A673 (cell line): ENCODE results near the gene SGCG. TPM values are rescaled to one million over a fixed set of nuclear protein-coding genes. Genes with fewer than 3 reads are reported as not detected.

Source experiments
- BruUV-seq: library from RNA; stranded (reverse); fragments of 400-500 nt; replicated peaks from 2 replicates; lab custom pipeline; 2021; lab: Mats Ljungman, UMichigan
- CTCF ChIA-PET: fragments of 300-600 bp; sonication (Branson Sonifier 250); formaldehyde crosslinking; loops from one replicate; lab custom pipeline; 2022; ENCODE audit warnings: antibody characterized with exemption; lab: Charles Lee
- POLR2A ChIA-PET: fragments of 300-600 bp; sonication (Branson Sonifier 250); formaldehyde crosslinking; loops from one replicate; lab custom pipeline; 2022; ENCODE audit warnings: antibody characterized with exemption; ENCODE audit not compliant: low non-redundant PET; lab: Charles Lee
- DNase-seq: peaks from one replicate; pipeline ENCODE4 v3.0.0-alpha.2; 2015; ENCODE audit warnings: low spot score
- H3K27ac ChIP-seq: fragments of 200-600 bp; sonication (generic); 2 replicates; pipeline ENCODE4 v1.5.1; 2016; ENCODE audit warnings: mixed run types, low read depth, mild to moderate bottlenecking, mixed read lengths, antibody characterized with exemption, low read length; ENCODE audit not compliant: poor library complexity, severe bottlenecking
- H3K27me3 ChIP-seq: fragments of 200-600 bp; sonication (generic); replicated peaks from 2 replicates; pipeline ENCODE4 v1.6.1; 2017; ENCODE audit warnings: mixed run types, low read depth, mild to moderate bottlenecking, mixed read lengths, antibody characterized with exemption, low read length; ENCODE audit not compliant: insufficient read depth, poor library complexity
- H3K36me3 ChIP-seq: fragments of 200-600 bp; sonication (generic); 2 replicates; pipeline ENCODE4 v1.6.1; 2016; ENCODE audit warnings: mixed run types, mild to moderate bottlenecking, mixed read lengths, antibody characterized with exemption, low read length; ENCODE audit not compliant: insufficient read depth, poor library complexity, severe bottlenecking
- H3K4me1 ChIP-seq: fragments of 200-600 bp; sonication (generic); 2 replicates; pipeline ENCODE4 v1.6.1; 2017; ENCODE audit warnings: mixed run types, mild to moderate bottlenecking, mixed read lengths, antibody characterized with exemption, low read length; ENCODE audit not compliant: insufficient read depth, poor library complexity, severe bottlenecking
- H3K4me3 ChIP-seq: fragments of 200-600 bp; sonication (generic); 2 replicates; pipeline ENCODE4 v1.5.1; 2016; ENCODE audit warnings: low read depth, mixed run types, mild to moderate bottlenecking, mixed read lengths, low read length; ENCODE audit not compliant: poor library complexity, severe bottlenecking
- H3K9me3 ChIP-seq: fragments of 200-600 bp; sonication (generic); 2 replicates; pipeline ENCODE4 v1.6.1; 2016; ENCODE audit warnings: mixed run types, low read depth, mild to moderate bottlenecking, mixed read lengths, antibody characterized with exemption, low read length; ENCODE audit not compliant: poor library complexity, severe bottlenecking
- EZH2 ChIP-seq: fragments of 200-600 bp; sonication (generic); IDR thresholded peaks from 2 replicates; pipeline ENCODE4 v1.6.1; 2017; ENCODE audit warnings: borderline replicate concordance, low read depth, mild to moderate bottlenecking, mixed read lengths, antibody characterized with exemption, low read length; ENCODE audit not compliant: poor library complexity, severe bottlenecking
- intact Hi-C: fragments of 100-400 bp; cut with micrococcal nuclease; formaldehyde crosslinking; loops from one replicate; pipeline ENCODE4 v1.10.0; 2022; ENCODE audit not compliant: unreplicated experiment
- total RNA-seq: library from RNA; stranded (reverse); gene quantifications from 2 replicates; pipeline ENCODE4 v1.2.3, GENCODE V29; 2021
- TF ChIP-seq, protein P1 (sequence below): fragments of 300-800, 200-600 bp; sonication (generic); conservative IDR thresholded peaks from 2 replicates; pipeline ENCODE4 v1.5.1; 2017; ENCODE audit warnings: low read depth, mild to moderate bottlenecking, antibody characterized with exemption, low read length, moderate library complexity, mixed read lengths

Gene SGCG
- total RNA-seq, 1 experiment from 2014 or later: 0.88 TPM

DNA sequence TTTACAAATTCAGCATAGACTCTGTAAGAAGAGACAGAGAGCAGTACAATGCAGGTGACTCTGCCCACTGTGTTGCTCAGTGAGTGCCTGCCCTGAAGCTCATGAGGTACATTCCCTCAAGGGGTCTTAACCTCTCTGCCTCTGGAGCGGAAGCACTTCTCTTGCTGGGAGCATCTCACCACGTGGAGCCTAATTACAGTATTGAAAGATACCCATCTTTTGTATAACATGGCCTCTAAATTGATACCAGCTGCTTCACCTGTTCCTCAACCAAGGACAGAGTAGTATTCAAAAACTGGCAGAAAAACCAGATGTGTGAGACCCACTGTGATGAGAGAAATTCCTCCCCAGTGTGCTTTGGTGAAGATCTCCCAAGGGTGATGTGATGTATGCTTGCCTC is 175.6 kb downstream of the SGCG start:
- ChIA-PET CTCF (no interaction called here), POLR2A (no interaction called here)
- BruUV-seq: no TSS peak
- TF ChIP-seq, protein P1, sequence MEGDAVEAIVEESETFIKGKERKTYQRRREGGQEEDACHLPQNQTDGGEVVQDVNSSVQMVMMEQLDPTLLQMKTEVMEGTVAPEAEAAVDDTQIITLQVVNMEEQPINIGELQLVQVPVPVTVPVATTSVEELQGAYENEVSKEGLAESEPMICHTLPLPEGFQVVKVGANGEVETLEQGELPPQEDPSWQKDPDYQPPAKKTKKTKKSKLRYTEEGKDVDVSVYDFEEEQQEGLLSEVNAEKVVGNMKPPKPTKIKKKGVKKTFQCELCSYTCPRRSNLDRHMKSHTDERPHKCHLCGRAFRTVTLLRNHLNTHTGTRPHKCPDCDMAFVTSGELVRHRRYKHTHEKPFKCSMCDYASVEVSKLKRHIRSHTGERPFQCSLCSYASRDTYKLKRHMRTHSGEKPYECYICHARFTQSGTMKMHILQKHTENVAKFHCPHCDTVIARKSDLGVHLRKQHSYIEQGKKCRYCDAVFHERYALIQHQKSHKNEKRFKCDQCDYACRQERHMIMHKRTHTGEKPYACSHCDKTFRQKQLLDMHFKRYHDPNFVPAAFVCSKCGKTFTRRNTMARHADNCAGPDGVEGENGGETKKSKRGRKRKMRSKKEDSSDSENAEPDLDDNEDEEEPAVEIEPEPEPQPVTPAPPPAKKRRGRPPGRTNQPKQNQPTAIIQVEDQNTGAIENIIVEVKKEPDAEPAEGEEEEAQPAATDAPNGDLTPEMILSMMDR: no peak
- no peak for TF ChIP-seq EZH2
- Histone ChIP-seq H3K9me3 (no peaks in the 10 kb centered on the region), H3K27me3 (no peaks in the 10 kb centered on the region), H3K27ac (no peak overlapping the region), H3K4me1 (no peaks in the 10 kb centered on the region), H3K4me3 (no peak overlapping the region), H3K36me3 (peaks cover 44% of the 10 kb centered on the region)
- intact Hi-C loops: no loop called here
- no peak for DNase-seq

DNA sequence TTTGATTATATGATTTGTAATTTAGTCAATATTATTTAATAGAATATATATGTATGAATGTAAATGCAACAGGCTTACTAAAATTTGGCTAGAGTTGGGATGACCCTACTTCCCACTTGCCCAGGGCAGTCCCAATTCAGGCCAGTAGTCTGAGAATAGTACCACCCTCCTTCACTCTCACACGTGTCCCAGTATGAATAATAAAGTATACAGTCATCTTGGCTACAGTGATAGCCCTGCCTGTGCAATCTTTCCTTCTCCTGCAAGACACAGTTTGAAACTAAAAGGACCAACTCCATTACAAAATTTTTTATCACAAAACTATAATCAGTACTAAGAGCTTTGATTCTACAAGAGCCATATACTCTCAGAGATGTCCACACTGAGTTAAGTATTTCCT is 176.6 kb downstream of the SGCG start:
- DNase-seq: no peak
- CTCF ChIA-PET: no interaction called here
- Histone ChIP-seq H3K9me3 (no peaks in the 10 kb centered on the region), H3K4me1 (no peaks in the 10 kb centered on the region), H3K36me3 (peaks cover 38% of the 10 kb centered on the region), H3K4me3 (no peak overlapping the region), H3K27me3 (no peaks in the 10 kb centered on the region), H3K27ac (no peak overlapping the region)
- intact Hi-C loops: no loop called here
- no TSS peak for BruUV-seq
- no peak for TF ChIP-seq EZH2
- TF ChIP-seq, protein P1: no peak
- POLR2A ChIA-PET: no interaction called here

DNA sequence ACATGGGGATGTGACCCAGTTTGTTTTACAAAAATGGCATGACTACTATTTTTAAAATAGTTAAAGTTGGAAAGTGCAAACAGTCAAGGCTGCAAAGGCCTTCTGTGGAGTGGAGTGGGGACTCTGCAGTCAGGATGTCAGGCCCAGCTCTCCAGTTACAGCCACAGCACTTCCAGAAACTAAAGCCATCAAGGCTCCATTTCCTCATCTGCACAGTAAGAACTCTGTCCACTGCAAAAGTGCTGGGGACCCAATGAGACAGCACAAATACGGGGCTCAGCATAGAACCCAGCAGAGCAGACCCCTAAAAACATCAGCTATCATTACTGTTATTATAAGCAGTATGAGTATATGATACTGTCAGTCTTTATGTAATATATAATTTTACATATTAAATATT is 179.1 kb downstream of the SGCG start:
- TF ChIP-seq, protein P1: no peak
- no peak for TF ChIP-seq EZH2
- Histone ChIP-seq H3K36me3 (peaks cover 46% of the 10 kb centered on the region), H3K9me3 (no peaks in the 10 kb centered on the region), H3K27ac (no peak overlapping the region), H3K4me3 (no peak overlapping the region), H3K27me3 (no peaks in the 10 kb centered on the region), H3K4me1 (no peaks in the 10 kb centered on the region)
- BruUV-seq: no TSS peak
- DNase-seq: no peak
- POLR2A ChIA-PET: no interaction called here
- CTCF ChIA-PET: interaction anchor here (0.6 kb wide), 1 partner anchor 141 kb away, joined by 3 read pairs; no protein-coding TSS in a partner anchor
- intact Hi-C loops: no loop called here
